ENCODE data around the gene SLC4A2.

Gene SLC4A2

GRCh38 chr7:151043959-151044358, 15.4 kb upstream of the SLC4A2 start:
- H3K27me3 ChIP-seq: peaks cover 0 to 1% of the 10 kb centered on the region in 2 donors
- DNase-seq: no peak
- H3K4me3 ChIP-seq: no peak overlapping the region
- no peaks in the 10 kb centered on the region for H3K9me3 ChIP-seq
- intact Hi-C loops (cut with DNase I; ENCODE audit: low total_unique reads): no loop called here
- no peak overlapping the region for H3K27ac ChIP-seq
- H3K36me3 ChIP-seq: peaks cover 0 to 53% (median 10%) of the 10 kb centered on the region in 3 donors
- H3K4me1 ChIP-seq: peaks cover 0 to 13% (median 8%) of the 10 kb centered on the region in 4 donors
- TF ChIP-seq, protein P1, sequence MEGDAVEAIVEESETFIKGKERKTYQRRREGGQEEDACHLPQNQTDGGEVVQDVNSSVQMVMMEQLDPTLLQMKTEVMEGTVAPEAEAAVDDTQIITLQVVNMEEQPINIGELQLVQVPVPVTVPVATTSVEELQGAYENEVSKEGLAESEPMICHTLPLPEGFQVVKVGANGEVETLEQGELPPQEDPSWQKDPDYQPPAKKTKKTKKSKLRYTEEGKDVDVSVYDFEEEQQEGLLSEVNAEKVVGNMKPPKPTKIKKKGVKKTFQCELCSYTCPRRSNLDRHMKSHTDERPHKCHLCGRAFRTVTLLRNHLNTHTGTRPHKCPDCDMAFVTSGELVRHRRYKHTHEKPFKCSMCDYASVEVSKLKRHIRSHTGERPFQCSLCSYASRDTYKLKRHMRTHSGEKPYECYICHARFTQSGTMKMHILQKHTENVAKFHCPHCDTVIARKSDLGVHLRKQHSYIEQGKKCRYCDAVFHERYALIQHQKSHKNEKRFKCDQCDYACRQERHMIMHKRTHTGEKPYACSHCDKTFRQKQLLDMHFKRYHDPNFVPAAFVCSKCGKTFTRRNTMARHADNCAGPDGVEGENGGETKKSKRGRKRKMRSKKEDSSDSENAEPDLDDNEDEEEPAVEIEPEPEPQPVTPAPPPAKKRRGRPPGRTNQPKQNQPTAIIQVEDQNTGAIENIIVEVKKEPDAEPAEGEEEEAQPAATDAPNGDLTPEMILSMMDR (IDR thresholded peaks at IDR 0.05): no peak

- Histone ChIP-seq H3K27ac (no peak overlapping the region), H3K9me3 (no peaks in the 10 kb centered on the region), H3K4me3 (no peak overlapping the region), H3K4me1 (peaks cover 0 to 6% (median 3%) of the 10 kb centered on the region in 4 donors), H3K36me3 (peaks cover 0 to 53% (median 10%) of the 10 kb centered on the region in 3 donors), H3K27me3 (peaks cover 0 to 13% of the 10 kb centered on the region in 2 donors)
- DNase-seq: no peak
- TF ChIP-seq, protein P1 (IDR thresholded peaks at IDR 0.05): no peak
- intact Hi-C loops (cut with DNase I; ENCODE audit: low total_unique reads): no loop called here
These were observed 14.1 kb upstream of the SLC4A2 start for GRCh38 chr7:151045262-151045661.

DNA sequence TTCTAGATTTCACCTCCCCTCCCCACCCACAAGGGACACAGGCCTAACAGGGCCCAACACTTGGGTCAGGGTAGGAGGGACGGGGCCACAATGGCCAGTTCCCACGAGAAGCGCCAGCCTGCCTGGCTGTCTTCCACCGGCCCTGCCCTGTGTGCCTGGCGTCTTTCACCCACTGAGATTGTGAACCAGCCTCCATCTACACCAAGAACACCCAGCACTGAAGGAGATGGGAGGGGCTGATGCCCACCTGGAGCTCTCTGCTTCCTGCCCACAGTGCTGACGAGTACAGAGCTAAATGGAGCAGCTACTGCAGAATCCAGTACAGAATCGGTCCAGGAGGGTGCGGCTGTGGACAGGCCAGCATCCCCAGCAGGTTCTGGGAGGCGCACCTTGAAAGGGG, 13.4 kb upstream of the SLC4A2 start:
- intact Hi-C loops (cut with DNase I; ENCODE audit: low total_unique reads): no loop called here

GRCh38 chr7:151046603-151047573, 12.5 kb upstream of the SLC4A2 start:
- TF ChIP-seq, protein P1 (IDR thresholded peaks at IDR 0.05): no peak
- no peak for DNase-seq
- intact Hi-C loops (cut with DNase I; ENCODE audit: low total_unique reads): no loop called here
- peaks cover 0 to 42% (median 10%) of the 10 kb centered on the region in 3 donors for H3K36me3 ChIP-seq
- H3K27me3 ChIP-seq: peaks cover 0 to 20% of the 10 kb centered on the region in 2 donors
- peaks cover 0 to 16% (median 8%) of the 10 kb centered on the region in 4 donors for H3K4me1 ChIP-seq
- H3K27ac ChIP-seq: no peak overlapping the region
- no peaks in the 10 kb centered on the region for H3K9me3 ChIP-seq
- no peak overlapping the region for H3K4me3 ChIP-seq

More for the DNA sequence above, 13.4 kb upstream of the SLC4A2 start:
- Histone ChIP-seq H3K9me3 (no peaks in the 10 kb centered on the region), H3K36me3 (peaks cover 0 to 51% (median 10%) of the 10 kb centered on the region in 3 donors), H3K27me3 (peaks cover 0 to 20% of the 10 kb centered on the region in 2 donors), H3K27ac (no peak overlapping the region), H3K4me1 (peaks cover 0 to 12% (median 5%) of the 10 kb centered on the region in 4 donors), H3K4me3 (no peak overlapping the region)
- no peak for DNase-seq
- TF ChIP-seq, protein P1 (IDR thresholded peaks at IDR 0.05): no peak

- Histone ChIP-seq H3K4me3 (no peak within 1 kb of the TSS), H3K9me3 (no peaks in the 10 kb centered on the region), H3K4me1 (peaks cover 0 to 16% (median 8%) of the 10 kb centered on the region in 4 donors), H3K27me3 (peaks cover 0 to 20% of the 10 kb centered on the region in 2 donors), H3K27ac (no peak within 1 kb of the TSS), H3K36me3 (peaks cover 0 to 31% (median 8%) of the 10 kb centered on the region in 3 donors)
- no peak for DNase-seq
- intact Hi-C loops (cut with DNase I; ENCODE audit: low total_unique reads): no loop called here
- TF ChIP-seq, protein P1 (IDR thresholded peaks at IDR 0.05): no peak
These were observed 11.2 kb upstream of the SLC4A2 start, which contains the start of gene ASIC3 for GRCh38 chr7:151047976-151048815. Gene ASIC3, plus strand, starts transcription at chr7:151048531. Its CDS starts 355 bp downstream, at chr7:151048886.

All from tibial artery (tissue), 4 donors.